NCI-H1105 (cell line): ENCODE data around the gene PITPNC1.
"Not testable (repeated sequence)": the region's sequence is repeated elsewhere in the genome, so short reads cannot be mapped to it uniquely, and the experiment has no call there.

Experiments
- DNase-seq: peaks from one replicate; lab custom pipeline; 2025; lab: John Stamatoyannopoulos, UW

Gene PITPNC1

DNA sequence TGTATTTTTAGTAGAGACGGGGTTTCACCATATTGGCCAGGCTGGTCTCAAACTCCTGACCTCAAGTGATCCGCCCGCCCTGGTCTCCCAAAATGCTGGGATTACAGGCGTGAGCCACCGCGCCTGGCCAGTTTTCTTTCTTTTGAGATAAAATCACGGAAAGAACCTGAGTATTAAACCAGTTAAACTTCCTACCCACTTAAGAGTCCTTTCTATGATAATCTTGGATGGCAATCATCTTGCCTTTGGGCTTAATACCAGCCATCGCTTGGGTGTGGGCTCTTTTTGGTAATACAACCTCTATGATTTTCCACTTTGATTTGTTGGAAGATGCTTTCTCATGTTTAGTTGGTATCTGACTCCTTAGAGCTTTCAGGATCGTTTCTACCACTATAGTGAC, 24.0 kb downstream of the PITPNC1 start:
- no peak for DNase-seq

DNA sequence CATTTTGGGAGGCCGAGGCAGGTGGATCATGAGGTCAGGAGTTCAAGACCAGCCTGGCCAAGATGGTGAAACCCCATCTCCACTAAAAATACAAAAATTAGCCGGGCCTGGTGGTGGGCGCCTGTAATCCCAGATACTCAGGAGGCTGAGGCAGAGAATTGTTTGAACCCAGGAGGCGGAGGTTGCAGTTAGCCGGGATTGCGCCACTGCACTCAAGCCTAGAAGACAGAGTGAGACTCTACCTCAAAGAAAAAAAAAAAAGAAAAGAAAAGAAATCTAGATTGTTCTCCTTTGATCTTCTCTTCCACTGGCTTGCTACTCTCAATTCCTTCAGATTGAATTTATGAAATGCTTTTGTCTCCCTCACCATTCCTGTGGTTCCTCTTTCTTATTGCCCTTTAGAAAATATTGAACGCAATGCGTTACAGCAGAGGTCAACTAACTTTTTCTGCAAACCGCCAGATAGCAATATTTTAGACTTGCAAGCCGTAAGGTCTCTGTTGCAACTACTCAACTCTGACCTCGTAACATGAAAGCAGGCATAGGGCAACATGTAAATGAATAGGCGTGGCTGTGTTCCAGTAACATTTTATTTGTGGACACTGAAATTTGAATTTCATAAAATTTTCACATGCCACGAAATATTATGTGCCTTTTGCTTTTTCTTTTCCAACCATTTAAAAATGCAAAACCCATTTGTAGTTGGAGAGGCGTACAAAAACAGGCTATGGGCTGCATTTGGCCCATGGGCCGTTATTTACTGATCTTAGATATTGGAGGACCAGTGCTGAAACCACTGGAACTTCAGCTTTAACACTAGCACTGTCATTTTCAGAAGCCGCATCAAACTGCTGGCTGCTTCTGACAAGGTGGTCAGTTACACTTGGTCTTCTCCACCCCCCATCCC, 24.8 kb downstream of the PITPNC1 start:
- no peak for DNase-seq

DNA sequence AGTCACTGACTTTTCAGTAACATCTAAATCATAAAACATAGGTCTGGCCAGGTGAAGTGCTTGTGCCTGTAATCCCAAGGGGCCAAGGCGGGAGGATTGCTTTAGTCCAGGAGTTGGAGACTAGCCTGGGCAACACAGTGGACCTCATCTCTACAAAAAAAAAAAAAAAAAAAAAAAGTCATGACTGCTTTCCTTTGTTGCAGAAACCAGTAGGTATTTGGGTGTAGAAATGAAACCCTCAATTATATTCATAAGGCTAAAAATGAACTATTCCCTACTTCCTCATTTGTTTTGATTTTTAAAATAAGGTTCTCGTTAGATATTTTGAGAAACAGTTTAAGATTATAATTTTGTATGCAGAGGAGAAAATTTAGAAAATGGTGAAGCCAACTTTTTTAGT, 26.0 kb downstream of the PITPNC1 start:
- no peak for DNase-seq

DNA sequence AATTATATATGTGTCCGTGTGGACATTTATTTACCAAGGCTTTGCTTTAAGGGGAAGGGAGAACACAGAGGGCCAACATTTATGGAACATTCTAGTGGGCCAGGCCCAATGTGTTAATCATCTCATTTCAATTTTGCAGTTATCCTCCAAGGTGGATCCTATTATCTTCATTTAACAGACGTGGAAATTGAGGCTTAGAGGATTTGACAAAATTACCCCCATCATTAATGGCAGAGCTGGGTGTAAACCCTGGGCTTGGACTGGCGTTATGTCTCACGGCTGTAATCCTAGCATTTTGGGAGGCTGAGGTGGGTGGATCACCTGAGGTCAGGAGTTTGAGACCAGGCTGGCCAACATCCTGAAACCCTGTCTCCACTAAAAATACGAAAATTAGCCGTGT, 26.4 kb downstream of the PITPNC1 start:
- DNase-seq: no peak

DNA sequence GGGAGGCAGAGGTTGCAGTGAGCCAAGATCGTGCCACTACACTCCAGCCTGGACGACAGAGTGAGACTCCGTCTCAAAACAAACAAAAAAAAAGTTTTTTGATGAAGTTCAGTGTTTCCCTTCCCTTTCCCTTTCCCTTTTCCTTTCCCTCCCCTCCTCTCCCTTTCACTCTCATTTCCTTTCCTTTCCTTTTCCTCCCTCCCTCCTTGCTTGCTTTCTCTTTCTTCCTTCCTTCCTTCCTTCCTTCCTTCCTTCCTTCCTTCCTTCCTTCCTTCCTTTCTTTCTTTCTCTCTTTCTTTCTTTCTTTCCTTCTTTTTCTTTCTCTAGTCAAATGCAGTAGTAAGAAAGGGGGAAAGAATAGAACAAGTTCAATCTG, 31.4 kb downstream of the PITPNC1 start:
- DNase-seq: not testable (repeated sequence)

DNA sequence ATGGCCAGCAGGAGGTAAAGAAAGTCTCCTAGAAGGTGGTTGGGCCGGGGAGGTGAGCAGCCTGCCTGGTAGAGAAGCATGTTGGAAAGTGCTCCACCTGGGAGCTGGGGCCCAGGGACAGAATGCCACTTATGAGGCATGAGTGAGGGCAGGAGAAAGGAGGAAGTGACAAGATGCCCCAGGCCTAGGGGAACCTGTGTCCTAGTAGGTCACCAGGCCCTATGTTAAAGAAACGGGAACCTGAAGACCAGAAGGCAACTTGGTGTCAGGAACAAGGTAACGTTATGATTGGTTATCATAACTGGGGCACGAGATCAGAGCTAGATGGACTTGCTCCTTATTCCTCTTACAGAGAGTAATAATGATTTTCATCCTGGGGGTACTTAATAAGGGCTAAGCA, 34.3 kb downstream of the PITPNC1 start:
- no peak for DNase-seq

DNA sequence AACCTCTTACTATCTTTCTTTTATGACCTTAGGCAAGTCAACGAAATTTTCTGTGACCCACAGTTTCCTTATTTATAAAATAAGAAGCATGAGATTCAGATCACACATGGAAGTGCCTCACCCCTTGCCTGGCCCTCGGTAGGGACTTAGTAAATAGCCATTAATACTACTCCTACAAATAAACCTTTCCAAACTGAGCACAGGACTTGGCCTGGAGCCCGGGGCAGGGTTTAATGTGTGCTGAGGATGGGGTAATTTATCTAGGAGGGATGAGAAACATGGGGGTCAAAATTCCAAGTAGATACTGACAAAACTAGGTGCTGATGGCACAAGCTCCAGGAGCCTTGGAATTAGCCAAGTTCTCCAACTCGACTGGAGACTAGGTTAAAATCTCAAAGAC, 35.0 kb downstream of the PITPNC1 start:
- DNase-seq: no peak

DNA sequence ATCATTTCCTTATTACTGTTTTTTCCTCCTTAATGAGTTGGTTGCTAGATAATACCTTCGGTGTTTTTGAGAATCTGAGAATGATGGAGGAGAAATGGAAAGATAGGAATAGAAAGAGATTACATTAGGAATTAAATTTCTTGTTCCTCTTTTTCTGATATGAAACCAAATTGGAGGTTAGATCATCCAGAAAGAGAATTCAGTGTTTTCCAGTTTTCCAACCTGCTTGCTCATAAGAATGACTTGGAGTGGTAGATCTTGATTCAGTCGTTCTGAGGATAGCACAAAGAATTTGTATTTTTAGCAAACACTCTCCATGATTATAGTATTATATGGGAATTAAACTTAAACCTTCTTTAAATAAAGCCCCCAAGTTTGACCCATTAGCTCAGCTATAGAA, 35.9 kb downstream of the PITPNC1 start:
- no peak for DNase-seq

DNA sequence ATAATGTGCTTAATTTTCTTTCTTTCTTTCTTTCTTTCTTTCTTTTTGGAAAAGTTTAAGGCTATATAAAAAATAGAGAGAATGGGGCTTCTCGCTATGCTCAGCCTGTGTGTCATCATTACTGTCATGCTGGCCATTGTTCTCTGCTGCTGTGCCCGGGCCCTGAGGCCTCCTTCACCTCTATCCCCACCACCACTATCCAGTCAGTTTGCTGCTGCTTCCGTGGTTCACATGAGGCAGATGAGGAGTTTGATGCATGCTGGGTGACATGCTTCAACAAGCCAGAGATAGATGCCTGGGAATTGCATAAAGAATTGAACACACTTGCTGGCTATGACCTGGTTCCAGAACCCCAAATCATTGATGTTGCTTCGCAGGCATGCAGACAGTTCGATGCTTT, 36.3 kb downstream of the PITPNC1 start:
- DNase-seq: no peak

DNA sequence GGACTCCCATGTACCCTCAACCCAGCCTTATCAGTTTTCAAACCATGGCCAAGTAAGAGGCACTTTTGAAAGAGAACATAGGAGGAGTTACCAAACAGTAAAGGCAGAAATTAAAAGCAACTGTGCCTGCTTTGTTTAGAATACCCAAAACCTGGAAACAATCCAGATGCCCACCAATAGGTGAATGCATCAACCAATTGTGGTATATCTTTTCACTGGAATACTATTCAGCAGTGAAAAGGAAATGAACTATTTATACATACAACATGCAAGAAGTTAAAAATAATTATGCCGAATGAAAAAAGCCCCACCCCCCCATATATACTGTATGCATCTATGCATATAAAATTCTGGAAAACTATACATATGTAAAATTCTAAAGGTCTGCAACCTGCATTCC, 37.0 kb downstream of the PITPNC1 start:
- no peak for DNase-seq

DNA sequence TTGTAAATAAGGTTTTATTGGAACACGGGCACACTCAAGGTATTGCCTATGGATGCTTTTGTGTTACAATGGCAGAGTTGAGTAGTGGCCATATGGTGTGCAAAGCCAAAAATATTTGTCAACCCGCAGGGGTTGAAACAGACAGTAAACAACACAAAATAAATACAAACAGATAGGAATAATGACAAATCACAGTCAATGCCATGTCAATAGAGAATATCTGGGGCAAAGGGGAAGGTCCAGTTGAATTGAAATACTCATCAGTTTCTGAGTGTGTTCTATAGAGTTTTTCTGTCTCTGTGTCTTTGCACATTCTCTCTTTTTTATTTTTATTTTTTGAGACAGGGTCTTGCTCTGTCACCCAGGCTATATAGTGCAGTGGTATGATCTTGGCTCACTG, 37.5 kb downstream of the PITPNC1 start:
- DNase-seq: no peak

DNA sequence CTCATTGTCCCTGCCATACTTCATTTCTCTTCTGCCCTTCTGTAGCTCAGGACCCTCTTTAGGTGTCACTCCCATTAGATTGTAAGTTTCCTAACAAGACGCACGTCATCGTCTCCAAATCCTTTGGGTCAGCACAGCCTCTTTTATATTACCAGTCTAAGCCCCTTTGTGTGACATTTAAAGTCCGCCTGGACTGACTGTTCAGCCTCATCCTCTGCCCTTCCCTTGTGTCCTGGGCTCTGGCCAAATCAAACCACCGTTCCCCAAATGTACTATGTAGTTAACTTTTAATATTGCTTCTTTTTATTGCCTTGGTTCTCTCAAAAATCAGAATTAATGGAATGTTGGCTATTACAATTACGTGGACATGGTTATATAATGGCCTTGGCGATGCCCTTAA, 38.2 kb downstream of the PITPNC1 start:
- DNase-seq: no peak

DNA sequence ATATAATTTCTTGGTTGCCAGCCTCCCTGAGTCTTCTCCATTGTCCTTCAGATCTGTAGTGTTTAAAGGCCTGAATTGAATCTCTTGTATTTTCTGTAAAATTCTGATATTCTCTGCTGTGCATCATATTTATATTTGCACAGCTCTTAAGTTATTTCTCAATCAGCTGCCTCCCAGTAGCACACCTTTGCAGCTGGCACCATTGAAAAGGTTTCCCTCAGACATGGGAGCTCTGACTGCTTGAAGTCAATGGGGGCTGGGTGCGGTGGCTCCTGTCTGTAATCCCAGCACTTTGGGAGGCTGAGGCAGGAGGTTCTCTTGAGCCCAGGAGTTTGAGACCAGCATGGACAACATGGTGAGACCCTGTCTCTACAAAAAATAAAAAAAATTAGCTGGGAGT, 40.4 kb downstream of the PITPNC1 start:
- no peak for DNase-seq

DNA sequence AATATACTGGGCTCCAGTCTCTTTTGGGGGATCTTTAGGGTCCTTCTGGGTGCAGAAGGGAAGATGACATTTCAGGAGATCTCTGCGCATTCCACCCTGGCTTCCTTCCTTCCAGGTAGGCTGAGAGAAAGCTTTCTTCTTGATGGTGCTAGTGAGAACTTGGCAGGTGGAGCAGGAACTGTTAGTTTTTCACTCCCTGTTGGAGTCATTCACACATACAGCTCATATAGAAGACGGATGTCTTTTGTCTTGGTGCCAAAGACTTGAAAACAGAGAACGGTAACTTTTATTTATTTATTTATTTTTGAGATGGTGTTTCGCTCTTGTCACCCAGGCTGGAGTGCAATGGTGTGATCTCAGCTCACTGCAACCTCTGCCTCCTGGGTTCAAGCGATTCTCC, 43.9 kb downstream of the PITPNC1 start:
- no peak for DNase-seq

DNA sequence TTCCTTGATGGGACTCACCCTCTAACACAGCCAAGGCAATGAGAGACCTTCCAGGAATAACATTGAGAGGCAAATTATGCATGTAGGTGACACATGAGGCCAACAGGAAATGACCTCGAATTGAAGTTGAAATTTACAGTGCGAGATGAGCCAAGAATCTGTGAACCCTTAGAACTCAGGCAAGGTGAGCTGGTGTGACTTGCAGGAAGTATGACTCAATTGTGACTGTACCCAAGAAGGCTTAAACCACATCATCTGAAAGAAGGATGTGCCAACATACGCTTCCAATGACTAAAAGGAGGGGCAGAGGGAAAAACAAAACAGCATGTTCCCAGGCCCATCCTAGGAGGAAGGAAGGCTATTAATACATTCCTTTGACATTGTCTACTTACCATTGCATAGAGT, 44.8 kb downstream of the PITPNC1 start:
- no peak for DNase-seq

DNA sequence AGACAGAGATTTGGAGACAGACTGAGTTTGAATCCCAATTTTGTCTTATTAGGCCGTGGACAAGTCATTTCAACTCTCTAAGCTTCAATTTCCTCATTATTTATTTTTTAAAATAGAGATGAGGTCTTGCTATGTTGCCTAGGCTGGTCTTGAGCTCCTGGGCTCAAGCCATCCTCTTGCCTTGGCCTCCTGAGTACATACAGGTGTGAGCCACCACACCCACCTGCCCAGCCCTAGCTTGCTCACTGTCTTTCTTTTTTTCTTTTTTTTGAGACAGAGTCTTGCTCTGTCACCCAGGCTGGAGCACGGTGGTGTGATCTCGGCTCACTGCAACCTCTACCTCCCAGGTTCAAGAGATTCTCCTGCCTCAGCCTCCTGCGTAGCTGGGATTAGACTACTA, 45.2 kb downstream of the PITPNC1 start:
- DNase-seq: not testable (repeated sequence)

DNA sequence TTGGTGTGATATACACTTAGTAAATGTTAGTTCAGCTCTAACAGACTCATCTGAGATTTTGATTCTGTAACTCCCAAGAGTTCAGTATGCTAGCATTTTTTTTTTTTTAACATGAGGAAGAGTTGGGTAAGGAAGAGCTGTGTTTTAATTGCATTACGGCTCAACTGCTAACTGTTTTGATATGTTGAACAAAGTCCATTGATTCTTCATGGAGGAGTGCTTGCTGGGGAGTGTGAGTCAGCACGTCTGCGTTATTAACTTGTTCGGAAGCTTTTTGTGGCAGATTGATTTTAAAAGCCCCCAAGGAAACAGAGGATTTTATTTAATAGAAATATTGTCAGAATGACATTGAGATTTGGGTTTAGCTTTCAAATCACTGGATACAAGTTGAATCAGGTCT, 45.8 kb downstream of the PITPNC1 start:
- no peak for DNase-seq

DNA sequence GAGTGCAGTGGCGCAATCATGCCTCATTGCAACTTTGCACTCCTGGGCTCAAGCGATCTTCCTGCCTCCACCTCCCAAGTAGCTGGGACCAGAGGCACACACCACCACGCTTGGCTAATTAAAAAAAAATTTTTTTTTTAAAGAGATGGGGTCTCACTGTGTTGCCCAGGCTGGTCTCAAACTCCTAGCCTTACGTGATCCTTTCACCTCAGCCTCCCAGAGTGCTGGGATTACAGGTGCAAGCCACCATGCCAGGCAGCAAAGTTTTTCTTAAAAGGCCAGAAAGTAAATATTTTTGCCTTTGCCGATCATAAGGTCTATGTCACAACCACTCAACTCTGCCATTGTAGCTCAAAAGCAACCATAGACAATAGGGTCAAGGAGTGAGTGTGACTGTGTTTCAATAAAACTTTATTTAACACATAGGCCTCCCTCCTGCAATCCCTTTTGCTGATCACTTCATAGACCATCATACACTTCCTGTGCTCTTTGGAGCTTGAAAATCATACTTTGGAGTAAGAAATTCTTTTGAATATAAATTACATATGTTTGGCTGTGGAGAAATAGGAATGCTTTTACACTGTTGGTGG, 48.6 kb downstream of the PITPNC1 start:
- DNase-seq: no peak

DNA sequence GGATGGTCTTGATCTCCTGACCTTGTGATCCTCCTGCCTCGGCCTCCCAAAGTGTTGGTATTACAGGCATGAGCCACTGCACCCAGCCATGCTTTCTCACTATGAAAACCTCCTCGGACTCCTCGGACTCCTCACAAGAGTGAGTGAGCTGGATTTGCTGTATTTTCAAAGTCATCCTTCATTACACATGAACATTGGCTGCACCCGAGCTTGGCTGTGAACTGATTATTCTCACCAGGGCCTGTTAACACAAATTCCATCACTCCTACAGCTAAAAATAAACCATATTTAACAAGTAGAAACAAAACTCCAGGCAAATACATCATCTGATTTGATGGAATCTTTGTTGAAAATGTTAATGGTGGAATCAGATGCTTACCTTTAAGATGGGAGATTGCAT, 50.3 kb downstream of the PITPNC1 start:
- no peak for DNase-seq

DNA sequence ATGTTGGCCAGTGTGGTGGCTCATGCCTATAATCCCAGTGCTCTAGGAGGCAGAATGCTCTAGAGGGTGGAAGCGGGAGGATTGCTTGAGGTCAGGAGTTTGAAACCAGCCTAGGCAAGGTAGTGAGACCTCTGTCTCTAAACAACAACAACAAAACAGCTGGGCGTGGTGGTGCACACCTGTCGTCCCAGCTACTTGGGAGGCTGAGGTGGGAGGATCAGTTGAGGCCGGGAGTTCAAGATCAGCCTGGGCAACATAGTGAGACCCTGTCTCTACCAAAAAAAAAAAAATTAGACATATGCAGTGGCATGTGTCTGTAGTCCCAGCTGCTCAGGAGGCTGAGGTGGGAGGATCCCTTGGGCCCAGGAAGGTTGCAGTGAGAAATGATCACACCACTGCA, 53.4 kb downstream of the PITPNC1 start:
- DNase-seq: not testable (repeated sequence)

DNA sequence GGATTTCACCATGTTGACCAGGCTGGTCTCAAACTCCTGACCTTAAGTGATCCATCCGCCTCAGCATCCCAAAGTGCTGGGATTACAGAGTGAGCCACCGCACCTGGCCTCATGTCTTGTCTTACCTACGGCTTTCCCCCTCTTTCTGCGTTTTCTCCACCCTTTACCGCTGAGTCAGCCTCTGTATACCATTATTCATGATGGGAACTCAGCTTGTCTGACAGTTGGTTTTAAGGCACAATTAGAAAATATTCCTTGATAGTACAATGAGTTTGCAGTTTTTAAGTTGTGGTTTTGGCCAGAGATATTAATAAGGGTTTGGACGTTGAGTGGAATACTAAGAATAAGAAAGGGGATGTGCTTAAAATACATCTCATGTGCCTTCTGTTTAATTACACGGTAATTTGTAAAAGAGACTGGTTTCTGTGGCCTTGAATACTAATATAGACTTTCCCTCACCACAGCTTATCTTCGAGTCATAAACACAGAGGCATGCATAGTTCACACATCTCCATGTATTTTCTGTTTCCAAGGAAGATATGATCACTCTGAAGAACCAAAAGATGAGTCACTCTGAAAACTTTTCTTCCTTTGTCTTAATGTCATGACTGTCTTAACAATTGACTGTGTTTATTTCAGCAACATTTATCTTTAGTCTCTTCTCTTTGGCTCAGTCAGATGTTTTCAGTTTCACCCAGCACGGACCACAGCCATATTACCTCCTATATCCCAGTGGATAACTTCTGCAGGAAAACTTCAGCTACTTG, 54.4 kb downstream of the PITPNC1 start:
- no peak for DNase-seq

DNA sequence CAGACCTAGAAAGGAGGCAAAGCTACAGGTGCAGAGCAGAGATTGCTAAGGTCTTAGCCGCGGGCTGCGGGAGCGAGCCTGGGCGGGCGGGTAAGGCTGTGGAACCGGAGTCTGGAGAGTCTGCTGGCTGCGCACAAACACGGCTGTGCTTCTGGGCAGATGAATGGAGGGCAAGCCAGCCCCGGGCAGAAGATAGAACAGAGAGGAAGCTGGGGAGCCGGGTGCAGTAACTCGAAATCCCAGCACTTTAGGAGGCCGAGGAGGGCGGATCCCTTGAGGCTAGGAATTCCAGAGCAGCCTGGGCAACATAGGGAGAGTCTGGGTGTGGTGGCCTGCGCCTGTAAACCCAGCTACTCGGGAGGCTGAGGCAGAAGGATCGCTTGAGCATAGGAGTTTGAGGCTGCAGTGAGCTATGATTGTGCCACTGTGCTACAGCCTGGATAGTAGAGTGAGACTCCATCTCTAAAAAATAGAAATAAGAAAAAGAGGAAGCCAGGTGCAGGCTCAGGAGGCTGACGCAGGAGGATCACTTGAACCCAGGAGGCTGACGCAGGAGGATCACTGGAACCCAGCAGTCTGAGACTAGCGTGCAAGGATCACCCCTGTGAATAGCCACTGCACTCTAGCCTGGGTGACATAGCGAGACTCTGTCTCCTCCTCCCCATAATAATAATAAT, 56.3 kb downstream of the PITPNC1 start:
- DNase-seq: no peak
